Nephron (organoid): Measurements from ENCODE around the gene PLXNA4.

Experiments used
- H3K27ac Mint-ChIP-seq, 3 experiments: 2 replicates each; pipeline ENCODE4 v1.8.0; 2020; ENCODE audit warnings: mixed read lengths in 3 of 3, mild to moderate bottlenecking in 2 of 3, moderate library complexity in 1 of 3
- H3K27me3 Mint-ChIP-seq: 2 replicates; pipeline ENCODE4 v1.8.0; 2021; ENCODE audit warnings: low read depth, mild to moderate bottlenecking, moderate library complexity, mixed read lengths
- H3K36me3 Mint-ChIP-seq: 2 replicates; pipeline ENCODE4 v1.8.0; 2020; ENCODE audit warnings: low read depth, mixed read lengths
- H3K4me1 Mint-ChIP-seq: 2 replicates; pipeline ENCODE4 v1.8.0; 2020; ENCODE audit warnings: mixed read lengths
- H3K4me3 Mint-ChIP-seq, 3 experiments: 2 replicates each; pipeline ENCODE4 v1.8.0; 2020; ENCODE audit warnings: mild to moderate bottlenecking in 3 of 3, mixed read lengths in 3 of 3, moderate library complexity in 2 of 3
- H3K9me3 Mint-ChIP-seq: 2 replicates; pipeline ENCODE4 v1.8.0; 2020; ENCODE audit warnings: mixed read lengths
- CTCF ChIP-seq, 3 experiments: fragments of 200-600 bp; sonication (generic); IDR thresholded peaks; one replicate each; pipeline ENCODE4 v1.5.0; 2021; ENCODE audit warnings: antibody characterized with exemption in 3 of 3; ENCODE audit not compliant: unreplicated experiment in 3 of 3

PLXNA4 gene

GRCh38 chr7:132183781-132184380, 392.4 kb downstream of the PLXNA4 start:
- Mint-ChIP-seq H3K27ac (no peak overlapping the region), H3K4me3 (no peak overlapping the region), H3K36me3 (peaks cover 23% of the 10 kb centered on the region), H3K9me3 (peaks cover 11% of the 10 kb centered on the region), H3K27me3 (peaks cover 23% of the 10 kb centered on the region), H3K4me1 (no peaks in the 10 kb centered on the region)
- no peak for TF ChIP-seq CTCF (IDR thresholded peaks at IDR 0.05; ENCODE audit: unreplicated experiment in 3 of 3)

- Mint-ChIP-seq H3K4me3 (no peak overlapping the region), H3K27me3 (peaks cover 15% of the 10 kb centered on the region), H3K27ac (no peak overlapping the region), H3K4me1 (no peaks in the 10 kb centered on the region), H3K36me3 (peaks cover 15% of the 10 kb centered on the region), H3K9me3 (peaks cover 11% of the 10 kb centered on the region)
- TF ChIP-seq CTCF (IDR thresholded peaks at IDR 0.05; ENCODE audit: unreplicated experiment in 3 of 3): no peak
These were observed 393.3 kb downstream of the PLXNA4 start for GRCh38 chr7:132182992-132183391.

GRCh38 chr7:132181946-132182685, 394.2 kb downstream of the PLXNA4 start:
- H3K36me3 Mint-ChIP-seq: peaks cover 10% of the 10 kb centered on the region
- H3K27me3 Mint-ChIP-seq: peaks cover 13% of the 10 kb centered on the region
- TF ChIP-seq CTCF (IDR thresholded peaks at IDR 0.05; ENCODE audit: unreplicated experiment in 3 of 3): no peak
- H3K27ac Mint-ChIP-seq: no peak overlapping the region
- peaks cover 6% of the 10 kb centered on the region for H3K9me3 Mint-ChIP-seq
- no peak overlapping the region for H3K4me3 Mint-ChIP-seq
- H3K4me1 Mint-ChIP-seq: no peaks in the 10 kb centered on the region

- no peak overlapping the region for H3K27ac Mint-ChIP-seq
These were observed 394.9 kb downstream of the PLXNA4 start for GRCh38 chr7:132181371-132181770.

GRCh38 chr7:132180481-132180880, 395.8 kb downstream of the PLXNA4 start:
- peaks cover 10% of the 10 kb centered on the region for H3K27me3 Mint-ChIP-seq
- H3K4me3 Mint-ChIP-seq: no peak overlapping the region
- H3K27ac Mint-ChIP-seq: no peak overlapping the region
- H3K4me1 Mint-ChIP-seq: no peaks in the 10 kb centered on the region
- H3K36me3 Mint-ChIP-seq: peaks cover 3% of the 10 kb centered on the region
- H3K9me3 Mint-ChIP-seq: no peaks in the 10 kb centered on the region
- TF ChIP-seq CTCF (IDR thresholded peaks at IDR 0.05; ENCODE audit: unreplicated experiment in 3 of 3): no peak

More at GRCh38 chr7:132181371-132181770, 394.9 kb downstream of the PLXNA4 start:
- no peaks in the 10 kb centered on the region for H3K4me1 Mint-ChIP-seq
- H3K9me3 Mint-ChIP-seq: no peaks in the 10 kb centered on the region
- no peak overlapping the region for H3K4me3 Mint-ChIP-seq
- H3K36me3 Mint-ChIP-seq: peaks cover 3% of the 10 kb centered on the region
- H3K27me3 Mint-ChIP-seq: peaks cover 13% of the 10 kb centered on the region
- no peak for TF ChIP-seq CTCF (IDR thresholded peaks at IDR 0.05; ENCODE audit: unreplicated experiment in 3 of 3)

- Mint-ChIP-seq H3K4me3 (no peak overlapping the region), H3K36me3 (peaks cover 3% of the 10 kb centered on the region), H3K4me1 (no peaks in the 10 kb centered on the region), H3K9me3 (no peaks in the 10 kb centered on the region), H3K27me3 (peaks cover 14% of the 10 kb centered on the region), H3K27ac (no peak overlapping the region)
- TF ChIP-seq CTCF (IDR thresholded peaks at IDR 0.05; ENCODE audit: unreplicated experiment in 3 of 3): no peak
These were observed 396.6 kb downstream of the PLXNA4 start for GRCh38 chr7:132179681-132180080.
